CD8-positive, alpha-beta memory T cell (primary cell): Measurements from ENCODE around the gene GARIN1A. TPM values are rescaled to one million over a fixed set of nuclear protein-coding genes. Genes with fewer than 3 reads are reported as not detected.
A peak's percentile ranks its signal among the peaks of the same experiment; 100 is the strongest.

Experiments
- CTCF ChIA-PET: fragments of 350-600 bp; sonication (Branson Sonifier 250); formaldehyde crosslinking; loops from one replicate; lab custom pipeline; 2021; ENCODE audit warnings: antibody characterized with exemption; lab: Charles Lee
- POLR2A ChIA-PET: fragments of 350-600 bp; sonication (Branson Sonifier 250); formaldehyde crosslinking; loops from one replicate; lab custom pipeline; 2021; ENCODE audit warnings: antibody characterized with exemption; lab: Charles Lee
- DNase-seq, 5 donors: peaks; one replicate each; pipeline versions ENCODE4 v3.0.0 to v3.0.0-alpha.2; 2020 to 2022; ENCODE audit warnings: mixed read lengths in 1 of 5
- H3K27ac ChIP-seq: one replicate; pipeline ENCODE4 v1.7.0; 2013; ENCODE audit warnings: low read depth, mild to moderate bottlenecking, low read length, moderate library complexity
- H3K27me3 ChIP-seq: 2 replicates; pipeline ENCODE4 v1.7.0; 2013; ENCODE audit warnings: low read length, mild to moderate bottlenecking; ENCODE audit not compliant: insufficient read depth, poor library complexity, severe bottlenecking
- H3K36me3 ChIP-seq: 2 replicates; pipeline ENCODE4 v1.7.0; 2013; ENCODE audit warnings: mild to moderate bottlenecking, low read length, moderate library complexity; ENCODE audit not compliant: insufficient read depth
- H3K4me1 ChIP-seq: 2 replicates; pipeline ENCODE4 v1.7.0; 2013; ENCODE audit warnings: mild to moderate bottlenecking, low read length, moderate library complexity; ENCODE audit not compliant: insufficient read depth
- H3K4me3 ChIP-seq: 2 replicates; pipeline ENCODE4 v1.7.0; 2013; ENCODE audit warnings: mild to moderate bottlenecking, low read length
- H3K9me3 ChIP-seq: 2 replicates; pipeline ENCODE4 v1.7.0; 2013; ENCODE audit warnings: mild to moderate bottlenecking, low read length
- H3K27ac Mint-ChIP-seq, 8 donors: one replicate each; pipeline ENCODE4 v1.8.0; 2020 to 2021; ENCODE audit warnings: mixed read lengths in 8 of 8, mild to moderate bottlenecking in 6 of 8, inconsistent platforms in 3 of 8, moderate library complexity in 3 of 8
- H3K27me3 Mint-ChIP-seq, 2 donors: one replicate each; pipeline ENCODE4 v1.8.0; 2020 to 2021; ENCODE audit warnings: mixed read lengths in 2 of 2, mild to moderate bottlenecking in 1 of 2, moderate library complexity in 1 of 2
- H3K36me3 Mint-ChIP-seq, 3 donors: one replicate each; pipeline ENCODE4 v1.8.0; 2020 to 2021; ENCODE audit warnings: mixed read lengths in 3 of 3, inconsistent platforms in 1 of 3, mild to moderate bottlenecking in 1 of 3
- H3K4me1 Mint-ChIP-seq, 3 donors: one replicate each; pipeline ENCODE4 v1.8.0; 2020 to 2021; ENCODE audit warnings: mixed read lengths in 3 of 3, inconsistent platforms in 1 of 3, mild to moderate bottlenecking in 1 of 3
- H3K4me3 Mint-ChIP-seq, 7 donors: one replicate each; pipeline ENCODE4 v1.8.0; 2020 to 2021; ENCODE audit warnings: mixed read lengths in 7 of 7, mild to moderate bottlenecking in 6 of 7, moderate library complexity in 4 of 7, inconsistent platforms in 2 of 7
- H3K9me3 Mint-ChIP-seq, 5 donors: one replicate each; pipeline ENCODE4 v1.8.0; 2020 to 2022; ENCODE audit warnings: mixed read lengths in 5 of 5, mild to moderate bottlenecking in 3 of 5, moderate library complexity in 2 of 5, inconsistent platforms in 1 of 5
- polyA plus RNA-seq: library from polyadenylated mRNA; unstranded; fragments of 300-500 nt; fragmentation: Illumina TruSeq; gene quantifications from one replicate; pipeline ENCODE4 v1.2.3, GENCODE V29; 2021
- total RNA-seq, 2 experiments: library from RNA; stranded (reverse); gene quantifications; one replicate each; pipeline ENCODE4 v1.2.3, GENCODE V29; 2021

GARIN1A gene
- total and polyA plus RNA-seq, 3 experiments from 2014 or later: 0.22 to 0.61 (median 0.37) TPM

DNA sequence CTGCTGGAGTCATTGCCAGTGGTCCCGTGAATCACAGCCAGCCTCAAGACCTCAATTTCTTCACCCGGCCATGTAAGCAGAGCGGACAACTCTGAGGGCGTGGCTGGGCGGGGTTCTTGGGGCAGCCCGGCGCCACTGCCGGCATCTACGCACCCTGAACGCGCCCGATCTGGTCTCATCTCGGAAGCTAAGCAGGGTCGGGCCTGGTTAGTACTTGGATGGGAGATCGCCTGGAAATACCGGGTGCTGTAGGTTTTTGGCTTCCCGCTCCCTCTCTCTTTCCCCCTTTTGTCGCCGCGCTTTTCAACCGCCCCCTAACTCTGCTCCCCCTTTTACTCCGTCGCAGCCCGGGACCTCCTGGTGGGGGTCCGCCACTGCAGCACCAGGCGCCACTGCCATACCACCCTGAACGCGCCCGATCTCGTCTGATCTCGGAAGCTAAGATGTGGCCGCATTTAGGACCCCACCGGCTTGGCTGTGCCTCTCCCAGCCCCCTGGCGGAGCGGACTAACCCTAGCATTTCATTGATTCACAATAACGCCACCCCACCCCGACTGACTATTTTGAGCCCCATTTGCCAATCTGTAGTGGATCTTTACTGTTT, 25.3 kb downstream of the GARIN1A start:
- Mint-ChIP-seq H3K27me3 (peaks cover 45 to 81% of the 10 kb centered on the region in 2 donors), H3K27ac (peak overlapping the region in 1 of 8 donors; percentile 51), H3K4me1 (peaks cover 8 to 15% (median 14%) of the 10 kb centered on the region in 3 donors), H3K4me3 (peak overlapping the region in 6 of 7 donors; percentile 28 to 79 (median 72)), H3K36me3 (no peaks in the 10 kb centered on the region), H3K9me3 (no peaks in the 10 kb centered on the region)
- peak overlapping the region; percentile 32 for H3K4me3 ChIP-seq
- CTCF ChIA-PET: no interaction called here
- H3K4me1 ChIP-seq: no peaks in the 10 kb centered on the region
- peak in 3 of 5 donors; percentile 28 to 44 (median 29) for DNase-seq
- H3K9me3 ChIP-seq: no peaks in the 10 kb centered on the region
- POLR2A ChIA-PET: no interaction called here
- H3K27ac ChIP-seq: no peak overlapping the region
- H3K27me3 ChIP-seq: peaks cover 32% of the 10 kb centered on the region
- no peaks in the 10 kb centered on the region for H3K36me3 ChIP-seq

DNA sequence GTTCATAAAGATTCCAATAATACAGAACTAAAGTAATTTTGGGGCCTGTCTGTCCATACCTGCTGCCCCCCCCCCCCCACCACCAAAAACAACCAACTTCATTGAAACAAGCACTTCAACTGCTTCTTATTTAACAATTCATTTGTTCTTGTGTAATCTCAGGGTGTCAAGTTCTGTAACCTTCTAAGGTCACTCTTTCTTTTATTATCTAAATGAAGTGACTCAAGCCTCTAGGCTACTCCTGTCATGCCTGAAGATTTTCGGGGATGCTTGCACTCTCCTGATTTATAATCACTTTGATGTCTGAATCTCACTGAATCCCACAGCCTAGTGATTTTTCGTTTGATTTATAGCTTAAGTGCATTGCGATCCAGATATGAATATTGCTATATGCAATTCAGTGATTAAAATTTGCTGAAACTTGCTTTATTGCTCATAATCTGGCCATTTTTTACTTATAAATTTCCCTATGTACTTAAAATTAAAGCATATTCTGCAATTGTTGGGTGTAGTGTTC, 27.2 kb downstream of the GARIN1A start:
- Histone ChIP-seq H3K9me3 (no peaks in the 10 kb centered on the region), H3K27me3 (peaks cover 32% of the 10 kb centered on the region), H3K4me3 (no peak overlapping the region), H3K27ac (no peak overlapping the region), H3K36me3 (no peaks in the 10 kb centered on the region), H3K4me1 (no peaks in the 10 kb centered on the region)
- Mint-ChIP-seq H3K27ac (no peak overlapping the region), H3K9me3 (no peaks in the 10 kb centered on the region), H3K4me3 (no peak overlapping the region), H3K36me3 (no peaks in the 10 kb centered on the region), H3K27me3 (peaks cover 45 to 65% of the 10 kb centered on the region in 2 donors), H3K4me1 (peaks cover 8 to 15% (median 14%) of the 10 kb centered on the region in 3 donors)
- ChIA-PET CTCF (interaction anchor here (0.6 kb wide), 1 partner anchor 44 kb away, joined by 3 read pairs; no protein-coding TSS in a partner anchor), POLR2A (interaction anchor here (0.8 kb wide), 1 partner anchor 167 kb away, joined by 4 read pairs; no protein-coding TSS in a partner anchor)
- DNase-seq: no peak

DNA sequence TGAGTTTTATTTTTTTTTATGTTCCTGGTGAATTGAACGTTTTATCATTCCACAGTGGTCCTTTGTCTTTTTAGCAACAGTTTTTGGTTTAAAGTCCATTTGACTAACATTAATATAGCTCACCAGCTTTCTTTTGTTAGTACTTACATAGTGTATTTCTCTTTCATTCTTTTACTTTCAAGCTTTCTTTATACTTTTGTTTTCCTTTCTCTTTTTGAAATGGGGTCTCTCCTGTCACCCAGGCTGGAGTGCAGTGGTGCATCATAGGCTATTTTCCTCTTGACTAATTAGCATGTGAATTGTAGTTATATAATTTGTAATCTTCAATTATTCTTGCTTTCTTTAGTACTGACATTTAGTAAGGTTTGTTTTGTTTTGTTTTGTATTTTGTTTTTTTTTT, 27.8 kb downstream of the GARIN1A start:
- no peaks in the 10 kb centered on the region for H3K36me3 Mint-ChIP-seq
- H3K27ac ChIP-seq: no peak overlapping the region
- POLR2A ChIA-PET: interaction anchor here (0.8 kb wide), 1 partner anchor 167 kb away, joined by 4 read pairs; no protein-coding TSS in a partner anchor
- H3K27ac Mint-ChIP-seq: no peak overlapping the region
- DNase-seq: no peak
- H3K4me3 Mint-ChIP-seq: no peak overlapping the region
- no peaks in the 10 kb centered on the region for H3K36me3 ChIP-seq
- H3K9me3 ChIP-seq: no peaks in the 10 kb centered on the region
- peaks cover 32% of the 10 kb centered on the region for H3K27me3 ChIP-seq
- H3K9me3 Mint-ChIP-seq: no peaks in the 10 kb centered on the region
- H3K4me1 ChIP-seq: no peaks in the 10 kb centered on the region
- peaks cover 8 to 15% (median 14%) of the 10 kb centered on the region in 3 donors for H3K4me1 Mint-ChIP-seq
- CTCF ChIA-PET: interaction anchor here (0.6 kb wide), 1 partner anchor 44 kb away, joined by 3 read pairs; no protein-coding TSS in a partner anchor
- no peak overlapping the region for H3K4me3 ChIP-seq
- peaks cover 45 to 60% of the 10 kb centered on the region in 2 donors for H3K27me3 Mint-ChIP-seq

DNA sequence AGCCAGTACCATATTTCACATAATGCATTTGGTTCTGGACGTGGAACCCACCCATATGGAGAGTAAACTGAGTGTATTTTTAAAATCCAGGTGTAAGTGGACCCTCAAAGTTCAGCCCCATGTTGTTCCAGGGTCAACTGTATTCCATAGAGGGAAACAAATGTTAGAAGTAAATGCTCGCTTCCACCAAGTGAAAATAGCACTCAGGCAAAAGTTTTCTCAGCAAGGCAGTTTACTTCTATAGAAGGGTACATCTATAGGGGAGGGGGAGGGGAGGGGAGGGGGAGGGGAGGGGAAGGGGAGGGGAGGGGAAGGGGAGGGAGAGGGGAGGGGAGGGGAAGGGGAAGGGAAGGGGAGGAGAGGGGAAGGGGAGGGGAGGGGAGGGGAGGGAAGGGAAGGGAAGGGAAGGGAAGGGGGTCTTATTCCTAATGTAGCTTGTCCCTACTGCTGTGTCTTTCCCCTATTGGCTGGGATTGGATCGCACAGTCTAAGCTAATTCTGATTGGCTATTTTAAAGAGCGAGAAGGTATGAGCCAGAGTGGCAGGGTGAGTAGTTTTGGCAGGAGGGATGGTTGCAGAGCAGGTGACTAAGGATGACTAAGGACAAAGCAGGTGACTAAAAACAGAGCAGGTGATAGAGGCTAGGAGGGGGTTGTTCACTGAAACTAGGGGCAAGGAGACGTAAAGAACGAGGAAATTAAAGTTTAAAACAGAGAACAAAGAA, 29.1 kb downstream of the GARIN1A start:
- POLR2A ChIA-PET: no interaction called here

DNA sequence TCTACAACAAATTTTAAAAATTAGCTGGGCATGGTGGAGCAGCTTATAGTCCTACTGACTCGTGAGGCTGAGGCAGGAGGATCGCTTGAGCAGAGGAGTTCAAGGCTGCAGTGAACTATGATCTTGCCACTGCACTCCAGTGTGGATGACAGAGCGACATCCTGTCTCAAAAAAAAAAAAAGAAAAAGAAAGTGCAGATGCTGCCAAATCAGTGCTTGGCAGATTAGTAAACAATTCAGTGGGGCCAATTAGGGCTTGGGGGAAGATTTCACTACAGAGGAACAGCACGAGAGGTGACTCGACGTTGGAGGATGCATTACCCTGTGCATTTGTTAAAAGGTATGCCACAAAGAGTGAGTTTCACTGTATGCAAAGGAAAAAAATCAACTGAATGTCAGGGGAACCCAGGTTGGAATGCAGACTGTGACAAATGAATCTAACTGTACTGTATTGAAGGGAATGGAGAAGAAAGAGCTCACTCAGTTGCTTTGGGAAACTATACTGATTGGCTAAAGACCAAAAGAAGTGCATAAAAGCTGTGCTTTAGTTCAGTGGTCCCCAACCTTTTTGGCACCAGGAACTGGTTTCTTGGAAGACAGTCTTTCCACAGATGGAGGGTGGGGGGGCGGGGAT, 31.6 kb downstream of the GARIN1A start:
- Mint-ChIP-seq H3K36me3 (no peaks in the 10 kb centered on the region), H3K4me1 (no peaks in the 10 kb centered on the region), H3K27me3 (peaks cover 20 to 22% of the 10 kb centered on the region in 2 donors), H3K27ac (peak overlapping the region in 1 of 8 donors; percentile 78), H3K9me3 (no peaks in the 10 kb centered on the region), H3K4me3 (no peak overlapping the region)
- ChIA-PET POLR2A (no interaction called here), CTCF (no interaction called here)
- Histone ChIP-seq H3K4me3 (no peak overlapping the region), H3K27me3 (peaks cover 7% of the 10 kb centered on the region), H3K4me1 (no peaks in the 10 kb centered on the region), H3K27ac (no peak overlapping the region), H3K9me3 (no peaks in the 10 kb centered on the region), H3K36me3 (no peaks in the 10 kb centered on the region)
- no peak for DNase-seq

More for the DNA sequence above, 29.1 kb downstream of the GARIN1A start:
- H3K9me3 Mint-ChIP-seq: no peaks in the 10 kb centered on the region
- H3K9me3 ChIP-seq: no peaks in the 10 kb centered on the region
- H3K36me3 ChIP-seq: no peaks in the 10 kb centered on the region
- no peak overlapping the region for H3K27ac ChIP-seq
- peaks cover 8 to 15% (median 14%) of the 10 kb centered on the region in 3 donors for H3K4me1 Mint-ChIP-seq
- peaks cover 31% of the 10 kb centered on the region for H3K27me3 ChIP-seq
- H3K27me3 Mint-ChIP-seq: peaks cover 38 to 47% of the 10 kb centered on the region in 2 donors
- DNase-seq: no peak
- CTCF ChIA-PET: no interaction called here
- no peak overlapping the region for H3K27ac Mint-ChIP-seq
- H3K4me3 ChIP-seq: no peak overlapping the region
- H3K36me3 Mint-ChIP-seq: no peaks in the 10 kb centered on the region
- H3K4me3 Mint-ChIP-seq: no peak overlapping the region
- H3K4me1 ChIP-seq: no peaks in the 10 kb centered on the region

DNA sequence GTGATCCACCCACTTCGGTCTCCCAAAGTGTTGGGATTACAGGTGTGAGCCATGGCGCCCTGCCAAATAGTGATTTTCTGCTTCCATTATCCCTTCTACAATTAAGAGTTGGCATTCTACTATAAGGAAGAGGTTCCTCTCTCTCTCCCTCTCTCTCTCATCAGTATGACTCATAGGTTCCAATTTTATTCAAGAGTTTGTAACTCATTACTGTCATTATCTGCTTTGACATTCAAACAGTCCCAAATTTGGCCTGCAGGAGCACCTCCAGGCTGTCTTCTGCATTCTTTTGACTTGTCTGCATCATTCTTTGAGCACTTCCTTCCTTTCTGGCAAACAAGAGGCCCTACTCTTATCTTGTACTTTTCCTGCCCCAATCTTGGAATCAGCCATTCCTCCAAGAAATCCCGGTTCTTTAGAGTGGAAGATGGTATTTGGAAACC, 33.8 kb downstream of the GARIN1A start:
- Mint-ChIP-seq H3K9me3 (no peaks in the 10 kb centered on the region), H3K27me3 (peaks cover 4 to 7% of the 10 kb centered on the region in 2 donors), H3K4me3 (no peak overlapping the region), H3K4me1 (no peaks in the 10 kb centered on the region), H3K27ac (no peak overlapping the region), H3K36me3 (no peaks in the 10 kb centered on the region)
- Histone ChIP-seq H3K36me3 (no peaks in the 10 kb centered on the region), H3K4me1 (no peaks in the 10 kb centered on the region), H3K27ac (no peak overlapping the region), H3K27me3 (no peaks in the 10 kb centered on the region), H3K4me3 (no peak overlapping the region), H3K9me3 (no peaks in the 10 kb centered on the region)
- no peak for DNase-seq
- ChIA-PET POLR2A (no interaction called here), CTCF (no interaction called here)

DNA sequence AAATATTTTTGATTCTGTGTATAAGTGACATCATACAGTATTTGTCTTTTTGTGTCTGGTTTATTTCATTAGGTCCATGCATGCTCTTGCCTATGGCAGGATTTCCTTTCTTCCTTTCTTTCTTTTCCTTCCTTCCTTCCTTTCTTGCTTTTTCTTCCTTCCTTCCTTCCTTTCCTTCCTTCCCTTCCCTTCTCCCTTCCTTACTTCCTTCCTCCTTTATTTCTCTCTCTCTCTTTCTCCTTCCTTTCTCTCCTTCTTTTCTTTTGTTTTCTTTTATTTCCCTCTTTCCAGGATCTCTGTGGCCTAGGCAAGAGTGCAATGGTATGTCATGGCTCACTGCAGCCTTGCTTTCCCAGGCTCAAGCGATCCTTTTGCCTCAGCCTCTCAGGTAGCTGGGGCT, 35.7 kb downstream of the GARIN1A start:
- ChIA-PET POLR2A (no interaction called here), CTCF (interaction anchor here (1.6 kb wide), 1 partner anchor 31 kb away, joined by 4 read pairs; the partner anchor contains the start of gene CALU)
- no peaks in the 10 kb centered on the region for H3K36me3 ChIP-seq
- Mint-ChIP-seq H3K36me3 (peaks cover 0 to 7% (median 0%) of the 10 kb centered on the region in 3 donors), H3K4me3 (no peak overlapping the region), H3K9me3 (no peaks in the 10 kb centered on the region), H3K4me1 (no peaks in the 10 kb centered on the region), H3K27ac (peak overlapping the region in 1 of 8 donors; percentile 1), H3K27me3 (peaks cover 0 to 7% of the 10 kb centered on the region in 2 donors)
- no peaks in the 10 kb centered on the region for H3K9me3 ChIP-seq
- no peak overlapping the region for H3K4me3 ChIP-seq
- DNase-seq: no peak
- no peaks in the 10 kb centered on the region for H3K27me3 ChIP-seq
- no peaks in the 10 kb centered on the region for H3K4me1 ChIP-seq
- no peak overlapping the region for H3K27ac ChIP-seq
